Panc1 (cell line): ENCODE measurements around the gene SYCP2.

Experiments used
- CTCF ChIP-seq: fragments of 450-650 bp; IDR thresholded peaks from 2 replicates; pipeline ENCODE4 v1.5.1; 2017; ENCODE audit warnings: mild to moderate bottlenecking
- POLR2AphosphoS5 ChIP-seq: IDR thresholded peaks from 2 replicates; pipeline ENCODE4 v1.6.1; 2012; ENCODE audit warnings: mild to moderate bottlenecking, low read depth, low read length, moderate library complexity
- SIN3A ChIP-seq: IDR thresholded peaks from 2 replicates; pipeline ENCODE4 v1.6.1; 2012; ENCODE audit warnings: low read depth, mild to moderate bottlenecking, low read length, moderate library complexity, borderline replicate concordance; ENCODE audit not compliant: insufficient read depth
- TCF7L2 ChIP-seq: IDR thresholded peaks from 2 replicates; pipeline ENCODE4 v1.6.1; 2011; ENCODE audit warnings: mild to moderate bottlenecking, low read depth, low read length, inconsistent platforms

- TF ChIP-seq CTCF = no peak
- TF ChIP-seq POLR2AphosphoS5 = no peak
- no peak for TF ChIP-seq SIN3A
- no peak for TF ChIP-seq TCF7L2
Measured at GRCh38 chr20:59832406-59833363, 100.8 kb downstream of the SYCP2 start.
